Endothelial cell of umbilical vein (primary cell): Measurements from ENCODE around the gene SFTA2. TPM values are rescaled to one million over a fixed set of nuclear protein-coding genes. Genes with fewer than 3 reads are reported as not detected.

ENCODE experiments used
- BruUV-seq: library from RNA; stranded (reverse); fragments of 400-500 nt; replicated peaks from 2 replicates; lab custom pipeline; 2021; lab: Mats Ljungman, UMichigan
- CTCF ChIA-PET: fragments of 300-600, 350-600 bp; sonication (Branson Sonifier 250); formaldehyde crosslinking; loops from one replicate; lab custom pipeline; 2021; ENCODE audit warnings: antibody characterized with exemption, inconsistent platforms; lab: Charles Lee
- POLR2A ChIA-PET: fragments of 300-600, 350-600 bp; sonication (Branson Sonifier 250); formaldehyde crosslinking; loops from one replicate; lab custom pipeline; 2021; ENCODE audit warnings: antibody characterized with exemption, inconsistent platforms; lab: Charles Lee
- DNase-seq: peaks from one replicate; pipeline ENCODE4 v3.0.0-alpha.2; 2011; ENCODE audit warnings: low read depth, low spot score
- FAIRE-seq: peaks from 2 replicates; lab custom pipeline; 2011; peaks lifted over from hg19 to GRCh38; lab: Jason Lieb, UNC
- H2AFZ ChIP-seq: 2 replicates; pipeline ENCODE4 v1.6.0; 2012; ENCODE audit warnings: low read depth, low read length, control low read depth, inconsistent platforms
- H3K27ac ChIP-seq: 2 replicates; pipeline ENCODE4 v1.5.1; 2011; ENCODE audit warnings: low read depth, mild to moderate bottlenecking, control low read depth, low read length, moderate library complexity; ENCODE audit not compliant: insufficient read depth
- H3K27me3 ChIP-seq, 2 experiments: 2 replicates each; pipeline versions ENCODE4 v1.6.0 to v1.6.1; 2011; ENCODE audit warnings: low read length in 2 of 2, mixed read lengths in 1 of 2; ENCODE audit not compliant: control insufficient read depth in 2 of 2, insufficient read depth in 2 of 2
- H3K36me3 ChIP-seq, 2 experiments: 2 replicates in 1 of 2; 3 replicates in 1 of 2; pipeline ENCODE4 v1.5.1; 2011; ENCODE audit warnings: low read length in 2 of 2, mild to moderate bottlenecking in 1 of 2, moderate library complexity in 1 of 2; ENCODE audit not compliant: control insufficient read depth in 2 of 2, insufficient read depth in 2 of 2; ENCODE audit errors: extremely low read depth in 1 of 2
- H3K4me1 ChIP-seq: 3 replicates; pipeline ENCODE4 v1.5.1; 2011; ENCODE audit warnings: mild to moderate bottlenecking, low read length; ENCODE audit not compliant: control insufficient read depth, insufficient read depth; ENCODE audit errors: extremely low read depth
- H3K4me2 ChIP-seq: 2 replicates; pipeline ENCODE4 v1.6.1; 2011; ENCODE audit warnings: low read length, control low read depth, mixed read lengths; ENCODE audit not compliant: insufficient read depth
- H3K4me3 ChIP-seq, 3 experiments: fragments of 200-600 bp in 1 of 3; sonication (generic), shearing (Covaris generic) in 1 of 3; replicated peaks in 1 of 3; 2 replicates each; pipeline ENCODE4 v1.5.1; 2011 to 2016; ENCODE audit warnings: control low read depth in 3 of 3, low read length in 3 of 3, mild to moderate bottlenecking in 2 of 3, inconsistent platforms in 1 of 3, low read depth in 1 of 3, moderate library complexity in 1 of 3; ENCODE audit not compliant: insufficient read depth in 1 of 3
- H3K79me2 ChIP-seq: 2 replicates; pipeline ENCODE4 v1.6.0; 2012; ENCODE audit warnings: low read length, inconsistent platforms; ENCODE audit not compliant: control insufficient read depth, insufficient read depth
- H3K9ac ChIP-seq: replicated peaks from 2 replicates; pipeline ENCODE3; 2011; ENCODE audit warnings: low read length, control low read depth; ENCODE audit not compliant: insufficient read depth; ENCODE audit errors: extremely low read depth
- H3K9me1 ChIP-seq: replicated peaks from 3 replicates; pipeline ENCODE4 v1.6.0; 2011; ENCODE audit warnings: mild to moderate bottlenecking, low read length; ENCODE audit not compliant: control insufficient read depth, insufficient read depth; ENCODE audit errors: extremely low read depth
- H3K9me3 ChIP-seq: replicated peaks from 2 replicates; pipeline ENCODE4 v1.5.1; 2012; ENCODE audit warnings: low read length, inconsistent platforms; ENCODE audit not compliant: control insufficient read depth, insufficient read depth
- H4K20me1 ChIP-seq: replicated peaks from 2 replicates; pipeline ENCODE3; 2011; ENCODE audit warnings: mild to moderate bottlenecking, low read length; ENCODE audit not compliant: control insufficient read depth, insufficient read depth; ENCODE audit errors: extremely low read depth
- CTCF ChIP-seq, 2 donors: IDR thresholded peaks; 1 replicate in 1 of 2; 2 replicates in 1 of 2; pipeline ENCODE4 v1.5.1; 2011; ENCODE audit warnings: low read length in 2 of 2, mild to moderate bottlenecking in 2 of 2, moderate library complexity in 2 of 2, control low read depth in 1 of 2, inconsistent platforms in 1 of 2, low read depth in 1 of 2; ENCODE audit not compliant: insufficient read depth in 1 of 2; ENCODE audit errors: extremely low read depth in 1 of 2
- EZH2 ChIP-seq: IDR thresholded peaks from 2 replicates; pipeline ENCODE4 v1.6.1; 2012; ENCODE audit warnings: borderline replicate concordance, low read depth, mild to moderate bottlenecking, moderate library complexity, low read length, inconsistent platforms; ENCODE audit not compliant: severe bottlenecking
- FOS ChIP-seq: IDR thresholded peaks from 2 replicates; pipeline ENCODE4 v1.6.1; 2011; ENCODE audit warnings: mild to moderate bottlenecking, low read length, moderate library complexity, borderline replicate concordance; ENCODE audit not compliant: insufficient read depth
- GATA2 ChIP-seq: IDR thresholded peaks from 2 replicates; pipeline ENCODE4 v1.7.0; 2011; ENCODE audit warnings: low read depth, mild to moderate bottlenecking, moderate library complexity, mixed read lengths, low read length; ENCODE audit not compliant: insufficient read length, insufficient read depth
- JUN ChIP-seq: IDR thresholded peaks from 2 replicates; pipeline ENCODE4 v1.6.1; 2011; ENCODE audit warnings: borderline replicate concordance, low read depth; ENCODE audit not compliant: insufficient read length, insufficient read depth
- MAX ChIP-seq: IDR thresholded peaks from 2 replicates; pipeline ENCODE4 v1.6.1; 2011; ENCODE audit not compliant: insufficient read depth, insufficient read length
- MYC ChIP-seq: IDR thresholded peaks from one replicate; pipeline ENCODE4 v1.6.1; 2011; ENCODE audit warnings: mild to moderate bottlenecking, low read depth, low read length
- POLR2A ChIP-seq: IDR thresholded peaks from 2 replicates; pipeline ENCODE4 v1.6.1; 2012; ENCODE audit warnings: low read depth, mild to moderate bottlenecking, control low read depth, low read length
- POLR2AphosphoS5 ChIP-seq: IDR thresholded peaks from 2 replicates; pipeline ENCODE4 v1.6.1; 2012; ENCODE audit warnings: low read depth, mild to moderate bottlenecking, control low read depth, low read length, moderate library complexity; ENCODE audit not compliant: insufficient read depth
- dilution Hi-C: fragments of 300-500 bp; cut with MboI; formaldehyde crosslinking; loops from one replicate; pipeline ENCODE4 v1.15.0; 2019; ENCODE audit warnings: low sequenced_read_pairs; ENCODE audit not compliant: extremely low pct_ligation_motif_present
- intact Hi-C: fragments of 100-400 bp; cut with micrococcal nuclease; formaldehyde crosslinking; loops from one replicate; pipeline ENCODE4 v1.10.0; 2022
- polyA plus RNA-seq, 4 experiments: library from polyadenylated mRNA; depleted of rRNA in 3 of 4; stranded (reverse) in 3 of 4; unstranded in 1 of 4; fragments of >200 nt; gene quantifications; 2 replicates each; pipeline versions ENCODE4 v1.2.1 to v1.2.3, GENCODE V29; 2011 to 2012; ENCODE audit warnings: missing spikeins in 1 of 4
- total RNA-seq: library from RNA; stranded (reverse); gene quantifications from 2 replicates; pipeline ENCODE4 v1.2.3, GENCODE V29; 2021

The SFTA2 gene
- total and polyA plus RNA-seq, 2 donors (not counting 3 experiments of a cell fraction or from before 2014, with no cell fraction given), result not detected

- no peak overlapping the region for H3K9ac ChIP-seq
- H2AFZ ChIP-seq, result no peak overlapping the region
- TF ChIP-seq POLR2A, result no peak
- no peak for TF ChIP-seq GATA2
- TF ChIP-seq MAX, result no peak
- no peak for TF ChIP-seq JUN
- no peak for TF ChIP-seq FOS
- no peak for TF ChIP-seq CTCF (IDR thresholded peaks at IDR 0.05; ENCODE audit: extremely low read depth in 1 of 2, insufficient read depth in 1 of 2, low read depth in 1 of 2, low read length in 2 of 2)
- no peak for TF ChIP-seq EZH2
- no peak for TF ChIP-seq MYC
- TF ChIP-seq POLR2AphosphoS5, result no peak
- no peaks in the 10 kb centered on the region for H3K9me1 ChIP-seq
- no peak overlapping the region for H3K27ac ChIP-seq
- FAIRE-seq, result no peak
- no peaks in the 10 kb centered on the region for H3K9me3 ChIP-seq
- no peak overlapping the region for H3K4me2 ChIP-seq
- ChIA-PET CTCF (interaction anchor here (1.6 to 7.0 kb wide), 5 partner anchors 10 to 207 kb away, joined by 3 to 36 read pairs (median 6); no protein-coding TSS in a partner anchor), POLR2A (no interaction called here)
- no peak for DNase-seq
- H3K4me1 ChIP-seq, result no peaks in the 10 kb centered on the region
- dilution Hi-C loops, result loop anchor here (25.0 kb wide), 1 partner anchor 149 kb away; the partner anchor contains the start of genes FLOT1 and IER3
- no peaks in the 10 kb centered on the region for H3K36me3 ChIP-seq
- peaks cover 0 to under 1% of the 10 kb centered on the region in 2 experiments for H3K27me3 ChIP-seq
- intact Hi-C loops, result no loop called here
- H3K79me2 ChIP-seq, result no peaks in the 10 kb centered on the region
- no TSS peak for BruUV-seq
- H4K20me1 ChIP-seq, result no peaks in the 10 kb centered on the region
- H3K4me3 ChIP-seq, result no peak overlapping the region
Observed at GRCh38 chr6:30885999-30886896, 45.7 kb downstream of the SFTA2 start.
